HG03060 (cell line): Measurements from ENCODE around the gene PTGIS.

Experiments
- ATAC-seq: cut with Tn5 transposase; IDR thresholded peaks from one replicate; pipeline ENCODE4 v1.9.1; 2021; ENCODE audit warnings: low read depth, moderate number of reproducible peaks; ENCODE audit not compliant: unreplicated experiment

PTGIS gene

GRCh38 chr20:49505518-49505917, 62.4 kb downstream of the PTGIS start:
- no peak for ATAC-seq

GRCh38 chr20:49503176-49503575, 64.8 kb downstream of the PTGIS start:
- no peak for ATAC-seq

GRCh38 chr20:49501917-49502316, 66.0 kb downstream of the PTGIS start:
- no peak for ATAC-seq

- ATAC-seq: no peak
Observed at GRCh38 chr20:49497398-49497669, 70.6 kb downstream of the PTGIS start.

GRCh38 chr20:49496553-49497397, 71.2 kb downstream of the PTGIS start:
- no peak for ATAC-seq

- no peak for ATAC-seq
Observed at GRCh38 chr20:49496043-49496442, 71.9 kb downstream of the PTGIS start.

- ATAC-seq: no peak
Observed at GRCh38 chr20:49490689-49491088, 77.2 kb downstream of the PTGIS start.

- ATAC-seq: no peak
Observed at GRCh38 chr20:49489688-49490087, 78.2 kb downstream of the PTGIS start.

- no peak for ATAC-seq
Observed at GRCh38 chr20:49486064-49486463, 81.9 kb downstream of the PTGIS start.

- no peak for ATAC-seq
Observed at GRCh38 chr20:49485563-49485962, 82.4 kb downstream of the PTGIS start.

- ATAC-seq: no peak
Observed at GRCh38 chr20:49484180-49485140, 83.5 kb downstream of the PTGIS start.

- no peak for ATAC-seq
Observed at GRCh38 chr20:49483696-49484123, 84.2 kb downstream of the PTGIS start.

GRCh38 chr20:49483018-49483695, 84.8 kb downstream of the PTGIS start:
- no peak for ATAC-seq

GRCh38 chr20:49482621-49483017, 85.3 kb downstream of the PTGIS start, which contains the start of gene KCNB1:
Gene KCNB1, minus strand, starts transcription at chr20:49482668. Its CDS starts 188 bp downstream, at chr20:49482480.
- ATAC-seq: no peak

- ATAC-seq: no peak
Observed at GRCh38 chr20:49482173-49482572, 85.8 kb downstream of the PTGIS start.

- ATAC-seq: no peak
Observed at GRCh38 chr20:49481116-49481515, 86.8 kb downstream of the PTGIS start.

GRCh38 chr20:49480236-49480635, 87.7 kb downstream of the PTGIS start:
- ATAC-seq: no peak

- ATAC-seq: no peak
Observed at GRCh38 chr20:49479785-49480184, 88.2 kb downstream of the PTGIS start.

GRCh38 chr20:49478754-49479689, 88.9 kb downstream of the PTGIS start:
- ATAC-seq: no peak

GRCh38 chr20:49478266-49478665, 89.7 kb downstream of the PTGIS start:
- no peak for ATAC-seq
